Smooth muscle cell (in vitro differentiated cells): Measurements from ENCODE around the gene KCNH8. TPM values are rescaled to one million over a fixed set of nuclear protein-coding genes. Genes with fewer than 3 reads are reported as not detected.

Experiments
- DNase-seq: peaks from one replicate; lab custom pipeline; 2025; ENCODE audit not compliant: unreplicated experiment; lab: John Stamatoyannopoulos, UW
- H2AFZ ChIP-seq: fragments of 200-600 bp; sonication (generic); 2 replicates; pipeline ENCODE4 v1.6.0; 2016; ENCODE audit warnings: antibody characterized with exemption, low read depth, mild to moderate bottlenecking
- H3F3A ChIP-seq: fragments of 200-600 bp; sonication (generic); 2 replicates; pipeline ENCODE4 v1.6.0; 2017; ENCODE audit warnings: antibody characterized with exemption, low read depth
- H3K27ac ChIP-seq: fragments of 200-600 bp; sonication (generic); 2 replicates; pipeline ENCODE4 v1.5.1; 2016; ENCODE audit warnings: low read depth, mild to moderate bottlenecking
- H3K27me3 ChIP-seq: fragments of 200-600 bp; sonication (generic); 2 replicates; pipeline ENCODE4 v1.6.1; 2016; ENCODE audit warnings: low read depth, mild to moderate bottlenecking
- H3K36me3 ChIP-seq: fragments of 200-600 bp; sonication (generic); 2 replicates; pipeline ENCODE4 v1.5.1; 2016; ENCODE audit warnings: low read depth
- H3K4me1 ChIP-seq: fragments of 200-600 bp; sonication (generic); 2 replicates; pipeline ENCODE4 v1.5.1; 2016; ENCODE audit warnings: low read depth
- H3K4me2 ChIP-seq: fragments of 200-600 bp; sonication (generic); 2 replicates; pipeline ENCODE4 v1.6.0; 2016; ENCODE audit warnings: mild to moderate bottlenecking
- H3K4me3 ChIP-seq: fragments of 200-600 bp; sonication (generic); 2 replicates; pipeline ENCODE4 v1.5.1; 2016; ENCODE audit warnings: mild to moderate bottlenecking
- H3K79me2 ChIP-seq: fragments of 200-600 bp; sonication (generic); 2 replicates; pipeline ENCODE4 v1.6.0; 2016; ENCODE audit warnings: low read depth, mild to moderate bottlenecking
- H3K9ac ChIP-seq: fragments of 200-600 bp; sonication (generic); 2 replicates; pipeline ENCODE4 v1.6.0; 2016; ENCODE audit warnings: low read depth
- H3K9me3 ChIP-seq: fragments of 200-600 bp; sonication (generic); replicated peaks from 2 replicates; pipeline ENCODE4 v1.5.1; 2016; ENCODE audit warnings: low read depth
- H4K20me1 ChIP-seq: fragments of 200-600 bp; sonication (generic); 2 replicates; pipeline ENCODE4 v1.6.0; 2016; ENCODE audit warnings: low read depth
- CTCF ChIP-seq: fragments of 200-600 bp; sonication (generic); IDR thresholded peaks from 2 replicates; pipeline ENCODE4 v1.5.1; 2017; ENCODE audit warnings: borderline replicate concordance, mild to moderate bottlenecking, antibody characterized with exemption; ENCODE audit not compliant: insufficient read depth, poor library complexity, severe bottlenecking
- WGBS: methylation state at CpG from one replicate; pipeline ENCODE4 v1.1.7; 2016; ENCODE audit warnings: low lambda C conversion rate; 5-methylcytosine and 5-hydroxymethylcytosine counted together
- polyA plus RNA-seq: library from polyadenylated mRNA; unstranded; fragments of >200 nt; fragmentation: Nextera tagmentation; extraction: Ambion mirVana; gene quantifications from 2 replicates; pipeline ENCODE4 v1.2.1, GENCODE V29; 2016
- total RNA-seq: library from RNA; depleted of rRNA; stranded (reverse); fragments of >200 nt; gene quantifications from 2 replicates; pipeline ENCODE4 v1.2.3, GENCODE V29; 2014

KCNH8 gene
- total and polyA plus RNA-seq, 2 experiments from 2014 or later: 0.05 to 2.9 TPM

GRCh38 chr3:19250959-19251610 is 102.8 kb downstream of the KCNH8 start:
- H3K4me1 ChIP-seq: no peaks in the 10 kb centered on the region
- H3K9ac ChIP-seq: no peak overlapping the region
- 75% methylated on average over 6 of the region's 6 CpGs for WGBS
- no peaks in the 10 kb centered on the region for H3K36me3 ChIP-seq
- H3K4me2 ChIP-seq: no peak overlapping the region
- H3K9me3 ChIP-seq: no peaks in the 10 kb centered on the region
- H4K20me1 ChIP-seq: no peaks in the 10 kb centered on the region
- H3K27me3 ChIP-seq: no peaks in the 10 kb centered on the region
- H3F3A ChIP-seq: no peaks in the 10 kb centered on the region
- H3K4me3 ChIP-seq: no peak overlapping the region
- H3K27ac ChIP-seq: no peak overlapping the region
- no peak for DNase-seq
- no peak overlapping the region for H2AFZ ChIP-seq
- no peak for TF ChIP-seq CTCF
- no peaks in the 10 kb centered on the region for H3K79me2 ChIP-seq

GRCh38 chr3:19254189-19254588 is 105.9 kb downstream of the KCNH8 start:
- no peaks in the 10 kb centered on the region for H4K20me1 ChIP-seq
- no peak overlapping the region for H3K4me3 ChIP-seq
- no peak overlapping the region for H3K4me2 ChIP-seq
- WGBS: 92% methylated on average over 2 of the region's 2 CpGs
- no peaks in the 10 kb centered on the region for H3K79me2 ChIP-seq
- H3K27me3 ChIP-seq: no peaks in the 10 kb centered on the region
- DNase-seq: no peak
- H3K27ac ChIP-seq: no peak overlapping the region
- no peak for TF ChIP-seq CTCF
- H3K9ac ChIP-seq: no peak overlapping the region
- H2AFZ ChIP-seq: no peak overlapping the region
- H3K36me3 ChIP-seq: no peaks in the 10 kb centered on the region
- H3K4me1 ChIP-seq: no peaks in the 10 kb centered on the region
- H3K9me3 ChIP-seq: no peaks in the 10 kb centered on the region
- no peaks in the 10 kb centered on the region for H3F3A ChIP-seq

- H3F3A ChIP-seq: no peaks in the 10 kb centered on the region
- no peak overlapping the region for H3K4me3 ChIP-seq
- H3K79me2 ChIP-seq: no peaks in the 10 kb centered on the region
- no peaks in the 10 kb centered on the region for H3K27me3 ChIP-seq
- no peak for DNase-seq
- no peak for TF ChIP-seq CTCF
- H3K4me2 ChIP-seq: no peak overlapping the region
- H2AFZ ChIP-seq: no peak overlapping the region
- no peaks in the 10 kb centered on the region for H4K20me1 ChIP-seq
- no peaks in the 10 kb centered on the region for H3K36me3 ChIP-seq
- H3K9me3 ChIP-seq: no peaks in the 10 kb centered on the region
- WGBS: 93% methylated on average over 5 of the region's 5 CpGs
- H3K4me1 ChIP-seq: no peaks in the 10 kb centered on the region
- H3K9ac ChIP-seq: no peak overlapping the region
- no peak overlapping the region for H3K27ac ChIP-seq
These were observed 106.6 kb downstream of the KCNH8 start for GRCh38 chr3:19254784-19255338.

- DNase-seq: no peak
- Histone ChIP-seq H2AFZ (no peak overlapping the region), H3K4me3 (no peak overlapping the region), H3K36me3 (no peaks in the 10 kb centered on the region), H3K27me3 (no peaks in the 10 kb centered on the region), H3K79me2 (no peaks in the 10 kb centered on the region), H3K9me3 (no peaks in the 10 kb centered on the region), H3K9ac (no peak overlapping the region), H3K4me1 (no peaks in the 10 kb centered on the region), H4K20me1 (no peaks in the 10 kb centered on the region), H3K4me2 (no peak overlapping the region), H3F3A (no peaks in the 10 kb centered on the region), H3K27ac (no peak overlapping the region)
- 74% methylated on average over 5 of the region's 5 CpGs for WGBS
- no peak for TF ChIP-seq CTCF
These were observed 108.0 kb downstream of the KCNH8 start for GRCh38 chr3:19256313-19256712.
